Suprapubic skin (tissue), 4 donors: ENCODE results near the gene KCNIP4. TPM values are rescaled to one million over a fixed set of nuclear protein-coding genes. Genes with fewer than 3 reads are reported as not detected.

Experiments used
- DNase-seq, 2 donors: peaks; one replicate each; pipeline ENCODE4 v3.0.0-alpha.2; 2019; ENCODE audit warnings: low spot score in 2 of 2
- H3K27ac ChIP-seq: fragments of 200-600 bp; sonication (generic); one replicate; pipeline ENCODE4 v1.5.1; 2019
- H3K27me3 ChIP-seq: fragments of 200-600 bp; sonication (generic); one replicate; pipeline ENCODE4 v1.5.1; 2019
- H3K36me3 ChIP-seq: fragments of 200-600 bp; sonication (generic); one replicate; pipeline ENCODE4 v1.5.1; 2019
- H3K4me1 ChIP-seq: fragments of 200-600 bp; sonication (generic); one replicate; pipeline ENCODE4 v1.5.1; 2019
- H3K4me3 ChIP-seq: fragments of 200-600 bp; sonication (generic); one replicate; pipeline ENCODE4 v1.5.1; 2019; ENCODE audit warnings: mild to moderate bottlenecking
- H3K9me3 ChIP-seq: fragments of 200-600 bp; sonication (generic); one replicate; pipeline ENCODE4 v1.5.1; 2019
- EP300 ChIP-seq: sonication (generic); formaldehyde crosslinking; IDR thresholded peaks from one replicate; pipeline ENCODE4 v1.6.1; 2017; ENCODE audit warnings: antibody characterized with exemption
- POLR2A ChIP-seq, 2 donors: fragments of 450-650 bp; IDR thresholded peaks; one replicate each; pipeline ENCODE4 v1.6.1; 2017; ENCODE audit warnings: antibody characterized with exemption in 2 of 2, mild to moderate bottlenecking in 2 of 2, moderate library complexity in 2 of 2
- POLR2AphosphoS5 ChIP-seq, 3 donors: sonication (generic); formaldehyde crosslinking; IDR thresholded peaks; one replicate each; pipeline ENCODE4 v1.6.1; 2017; ENCODE audit warnings: antibody characterized with exemption in 3 of 3
- WGBS: methylation state at CpG from one replicate; pipeline ENCODE4 v1.1.5; 2018; 5-methylcytosine and 5-hydroxymethylcytosine counted together
- total RNA-seq, 4 donors: library from RNA; depleted of rRNA; stranded (reverse); fragments of >200 nt; gene quantifications; one replicate each; pipeline ENCODE4 v1.1.0, GENCODE V29; 2016
- TF ChIP-seq, protein P1 (sequence below), 2 donors: fragments of 200-600 bp in 1 of 2; fragments of 450-650 bp in 1 of 2; sonication (generic) in 1 of 2; IDR thresholded peaks; one replicate each; pipeline ENCODE4 v1.5.1; 2016 to 2019; ENCODE audit warnings: antibody characterized with exemption in 2 of 2, mild to moderate bottlenecking in 1 of 2, moderate library complexity in 1 of 2

KCNIP4 gene
- total RNA-seq, 4 donors from 2014 or later: not detected

DNA sequence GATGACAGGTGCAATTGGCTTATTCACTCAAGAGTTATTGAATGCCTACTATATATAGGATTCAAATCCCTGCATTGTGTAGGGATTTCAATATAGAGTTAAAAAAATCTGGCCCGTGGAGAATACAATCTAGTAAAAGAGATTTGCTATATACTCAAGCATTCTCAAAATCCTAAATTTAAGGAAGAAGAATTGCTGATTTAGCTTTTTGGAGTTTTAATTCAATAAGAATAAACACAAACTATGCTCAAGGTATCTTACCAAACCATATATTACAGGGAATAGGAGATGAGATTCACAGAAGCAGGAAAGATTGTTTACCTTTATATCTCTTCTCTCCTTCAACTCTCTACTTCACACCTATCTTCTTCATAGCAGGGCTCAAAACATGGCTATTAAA is 771.5 kb downstream of the KCNIP4 start:
- 84% methylated on average over 1 of the region's 1 CpG for WGBS
- H3K27me3 ChIP-seq: no peaks in the 10 kb centered on the region
- no peaks in the 10 kb centered on the region for H3K36me3 ChIP-seq
- no peak overlapping the region for H3K4me3 ChIP-seq
- no peaks in the 10 kb centered on the region for H3K9me3 ChIP-seq
- no peak overlapping the region for H3K27ac ChIP-seq
- TF ChIP-seq, protein P1, sequence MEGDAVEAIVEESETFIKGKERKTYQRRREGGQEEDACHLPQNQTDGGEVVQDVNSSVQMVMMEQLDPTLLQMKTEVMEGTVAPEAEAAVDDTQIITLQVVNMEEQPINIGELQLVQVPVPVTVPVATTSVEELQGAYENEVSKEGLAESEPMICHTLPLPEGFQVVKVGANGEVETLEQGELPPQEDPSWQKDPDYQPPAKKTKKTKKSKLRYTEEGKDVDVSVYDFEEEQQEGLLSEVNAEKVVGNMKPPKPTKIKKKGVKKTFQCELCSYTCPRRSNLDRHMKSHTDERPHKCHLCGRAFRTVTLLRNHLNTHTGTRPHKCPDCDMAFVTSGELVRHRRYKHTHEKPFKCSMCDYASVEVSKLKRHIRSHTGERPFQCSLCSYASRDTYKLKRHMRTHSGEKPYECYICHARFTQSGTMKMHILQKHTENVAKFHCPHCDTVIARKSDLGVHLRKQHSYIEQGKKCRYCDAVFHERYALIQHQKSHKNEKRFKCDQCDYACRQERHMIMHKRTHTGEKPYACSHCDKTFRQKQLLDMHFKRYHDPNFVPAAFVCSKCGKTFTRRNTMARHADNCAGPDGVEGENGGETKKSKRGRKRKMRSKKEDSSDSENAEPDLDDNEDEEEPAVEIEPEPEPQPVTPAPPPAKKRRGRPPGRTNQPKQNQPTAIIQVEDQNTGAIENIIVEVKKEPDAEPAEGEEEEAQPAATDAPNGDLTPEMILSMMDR (IDR thresholded peaks at IDR 0.05): no peak
- TF ChIP-seq POLR2A (IDR thresholded peaks at IDR 0.05) (no peak), EP300 (no peak), POLR2AphosphoS5 (IDR thresholded peaks at IDR 0.05) (no peak)
- no peak for DNase-seq
- H3K4me1 ChIP-seq: no peaks in the 10 kb centered on the region

DNA sequence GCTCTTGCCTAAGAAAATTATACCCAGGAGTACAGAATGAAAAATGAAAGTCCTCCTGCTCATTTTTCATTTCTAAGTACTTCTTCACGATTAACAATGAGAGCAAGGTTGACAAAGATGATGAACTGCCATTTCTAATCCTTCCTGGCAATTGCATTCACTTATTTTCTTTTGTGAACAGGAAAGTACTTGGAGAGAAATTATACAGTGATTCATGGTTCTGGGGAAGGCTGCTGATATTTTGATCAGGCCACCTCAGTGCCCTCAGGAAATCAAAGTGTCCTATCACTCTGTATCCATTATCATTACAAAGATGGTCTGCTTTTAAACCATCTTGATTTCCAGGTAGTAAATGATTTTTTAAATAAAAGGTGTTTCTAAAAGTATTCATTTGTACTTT is 780.9 kb downstream of the KCNIP4 start:
- WGBS: 44% methylated on average over 1 of the region's 1 CpG
- H3K27ac ChIP-seq: no peak overlapping the region
- TF ChIP-seq, protein P1 (IDR thresholded peaks at IDR 0.05): no peak
- TF ChIP-seq POLR2AphosphoS5 (IDR thresholded peaks at IDR 0.05): no peak
- no peak for TF ChIP-seq POLR2A (IDR thresholded peaks at IDR 0.05)
- no peak for TF ChIP-seq EP300
- no peak for DNase-seq
- no peaks in the 10 kb centered on the region for H3K27me3 ChIP-seq
- no peaks in the 10 kb centered on the region for H3K4me1 ChIP-seq
- no peak overlapping the region for H3K4me3 ChIP-seq
- no peaks in the 10 kb centered on the region for H3K9me3 ChIP-seq
- no peaks in the 10 kb centered on the region for H3K36me3 ChIP-seq

DNA sequence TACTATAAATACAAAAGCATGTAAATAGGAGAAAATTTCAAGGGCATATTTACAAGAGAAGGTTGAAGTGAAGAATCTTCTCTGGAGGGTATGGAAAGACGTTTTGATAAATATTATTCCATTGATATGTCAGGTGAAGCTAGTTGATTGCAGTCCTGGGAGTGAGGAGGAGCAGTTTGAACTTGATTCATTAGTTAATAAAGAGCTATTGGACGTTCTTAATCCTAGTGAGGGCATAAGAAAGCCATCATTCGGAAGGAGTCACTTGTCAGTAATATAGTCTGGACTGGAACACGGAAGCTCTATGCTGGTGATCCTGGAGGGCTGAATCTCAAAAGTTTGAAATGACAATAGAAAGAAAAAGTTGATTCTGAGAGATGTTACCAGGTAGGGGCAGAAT is 793.2 kb downstream of the KCNIP4 start:
- 70% methylated on average over 4 of the region's 4 CpGs for WGBS
- DNase-seq: no peak
- Histone ChIP-seq H3K27ac (no peak overlapping the region), H3K4me1 (no peaks in the 10 kb centered on the region), H3K9me3 (no peaks in the 10 kb centered on the region), H3K36me3 (no peaks in the 10 kb centered on the region), H3K27me3 (no peaks in the 10 kb centered on the region), H3K4me3 (no peak overlapping the region)
- TF ChIP-seq EP300 (no peak), POLR2A (IDR thresholded peaks at IDR 0.05) (no peak), POLR2AphosphoS5 (IDR thresholded peaks at IDR 0.05) (no peak)
- TF ChIP-seq, protein P1 (IDR thresholded peaks at IDR 0.05): no peak

DNA sequence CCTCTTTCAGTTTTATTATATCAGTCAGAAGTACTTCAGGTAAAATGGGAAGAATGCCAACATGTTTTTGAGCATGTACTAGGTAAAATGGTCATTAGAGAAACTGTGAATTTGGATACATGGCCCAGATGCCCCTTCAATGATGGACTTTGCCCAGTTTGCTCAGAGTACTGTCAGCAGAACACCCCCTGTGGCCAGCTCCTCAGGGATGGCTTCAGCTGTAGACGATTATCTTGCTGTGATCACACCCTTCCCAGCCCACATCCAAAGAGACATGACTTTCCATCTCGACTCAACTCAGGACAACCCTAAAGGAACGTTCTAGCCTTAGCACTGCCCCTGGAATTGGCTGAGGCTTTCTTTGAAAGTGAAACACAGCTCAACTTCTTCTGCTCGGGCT is 809.2 kb downstream of the KCNIP4 start:
- 73% methylated on average over 4 of the region's 4 CpGs for WGBS

DNA sequence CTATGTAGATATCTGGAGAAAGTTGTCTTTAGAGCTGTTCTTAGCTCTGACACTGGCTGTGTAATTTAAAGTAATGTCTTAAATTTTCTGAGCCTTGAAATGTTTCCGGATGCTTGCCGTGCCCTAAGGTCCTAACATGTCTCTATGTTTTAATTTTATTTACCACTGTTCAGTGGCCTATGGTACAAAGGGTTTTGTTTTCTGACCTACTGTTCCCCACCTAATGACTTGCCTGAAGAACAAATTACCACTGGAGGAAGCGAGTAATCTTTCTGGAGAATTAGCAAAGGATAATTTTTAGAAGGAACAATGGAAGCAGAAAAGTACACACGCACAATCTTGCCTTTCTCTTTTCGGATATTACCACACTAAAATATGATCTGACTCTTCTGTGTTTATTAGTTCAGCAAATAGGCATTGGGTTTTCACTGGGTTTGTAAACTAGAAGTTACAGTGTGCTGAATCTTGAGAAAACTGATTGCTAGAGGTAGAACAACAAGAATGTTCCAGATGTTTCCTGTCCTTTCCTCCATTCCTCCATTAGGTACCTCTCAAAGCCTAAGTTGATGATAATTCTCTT is 812.4 kb downstream of the KCNIP4 start:
- Histone ChIP-seq H3K9me3 (no peaks in the 10 kb centered on the region), H3K27me3 (no peaks in the 10 kb centered on the region), H3K4me3 (no peak overlapping the region), H3K4me1 (no peaks in the 10 kb centered on the region), H3K36me3 (no peaks in the 10 kb centered on the region), H3K27ac (no peak overlapping the region)
- TF ChIP-seq POLR2A (IDR thresholded peaks at IDR 0.05) (no peak), EP300 (no peak), POLR2AphosphoS5 (IDR thresholded peaks at IDR 0.05) (no peak)
- TF ChIP-seq, protein P1 (IDR thresholded peaks at IDR 0.05): no peak
- no peak for DNase-seq
- WGBS: 78% methylated on average over 5 of the region's 5 CpGs

More for the DNA sequence above, 809.2 kb downstream of the KCNIP4 start:
- TF ChIP-seq POLR2A (IDR thresholded peaks at IDR 0.05) (no peak), EP300 (no peak), POLR2AphosphoS5 (IDR thresholded peaks at IDR 0.05) (no peak)
- TF ChIP-seq, protein P1 (IDR thresholded peaks at IDR 0.05): no peak
- H3K27me3 ChIP-seq: no peaks in the 10 kb centered on the region
- H3K4me3 ChIP-seq: no peak overlapping the region
- no peaks in the 10 kb centered on the region for H3K4me1 ChIP-seq
- H3K36me3 ChIP-seq: no peaks in the 10 kb centered on the region
- H3K9me3 ChIP-seq: no peaks in the 10 kb centered on the region
- H3K27ac ChIP-seq: no peak overlapping the region
- DNase-seq: no peak
